Germinal center (tissue), 1 donor: ENCODE results near the gene C8G.

Experiments
- DNase-seq: peaks from one replicate; pipeline ENCODE4 v3.0.0; 2012; ENCODE audit warnings: mixed read lengths, low spot score

C8G gene

GRCh38 chr9:136920734-136921231 lies 24.3 kb upstream of the C8G start:
- no peak for DNase-seq

GRCh38 chr9:136921307-136921706 lies 23.7 kb upstream of the C8G start:
- DNase-seq = no peak

GRCh38 chr9:136921718-136922117 lies 23.3 kb upstream of the C8G start:
- no peak for DNase-seq

- DNase-seq = no peak
Measured at GRCh38 chr9:136922540-136922939, 22.5 kb upstream of the C8G start.

- no peak for DNase-seq
Measured at GRCh38 chr9:136923881-136924280, 21.2 kb upstream of the C8G start.

- no peak for DNase-seq
Measured at GRCh38 chr9:136925414-136926153, 19.5 kb upstream of the C8G start.

- DNase-seq = no peak
Measured at GRCh38 chr9:136926154-136926704, 18.8 kb upstream of the C8G start.

GRCh38 chr9:136926749-136927148 lies 18.3 kb upstream of the C8G start:
- DNase-seq = no peak

GRCh38 chr9:136927343-136928271 lies 17.4 kb upstream of the C8G start:
- no peak for DNase-seq

- DNase-seq = no peak
Measured at GRCh38 chr9:136928591-136928990, 16.5 kb upstream of the C8G start.

- DNase-seq = no peak
Measured at GRCh38 chr9:136930014-136930413, 15.0 kb upstream of the C8G start.

- no peak for DNase-seq
Measured at GRCh38 chr9:136931611-136932130, 13.4 kb upstream of the C8G start.

- no peak for DNase-seq
Measured at GRCh38 chr9:136934277-136934676, 10.8 kb upstream of the C8G start.

- DNase-seq = no peak
Measured at GRCh38 chr9:136935651-136936050, 9.4 kb upstream of the C8G start.

- DNase-seq = no peak
Measured at GRCh38 chr9:136936645-136937170, 8.3 kb upstream of the C8G start.

GRCh38 chr9:136937186-136938001 lies 7.6 kb upstream of the C8G start:
- no peak for DNase-seq

GRCh38 chr9:136939431-136939995 lies 5.5 kb upstream of the C8G start:
- no peak for DNase-seq

- DNase-seq = no peak
Measured at GRCh38 chr9:136939996-136940525, 5.0 kb upstream of the C8G start.

GRCh38 chr9:136940526-136941230 lies 4.4 kb upstream of the C8G start:
- DNase-seq = no peak
